Common myeloid progenitor, CD34-positive (primary cell): ENCODE data around the gene COL19A1.

Source experiments
- CTCF ChIA-PET: fragments of 350-600 bp; sonication (Branson Sonifier 250); formaldehyde crosslinking; loops from one replicate; lab custom pipeline; 2021; ENCODE audit warnings: antibody characterized with exemption; lab: Charles Lee
- POLR2A ChIA-PET: fragments of 350-600 bp; sonication (Branson Sonifier 250); formaldehyde crosslinking; loops from one replicate; lab custom pipeline; 2021; ENCODE audit warnings: antibody characterized with exemption; lab: Charles Lee
- DNase-seq, 3 donors: peaks; one replicate each; pipeline versions ENCODE4 v3.0.0 to v3.0.0-alpha.2; 2013
- H3K27ac ChIP-seq, 2 experiments: 1 replicate in 1 of 2; 2 replicates in 1 of 2; pipeline ENCODE4 v1.7.0; 2013; ENCODE audit warnings: inconsistent platforms in 2 of 2, low read length in 2 of 2, mild to moderate bottlenecking in 2 of 2, low read depth in 1 of 2, moderate library complexity in 1 of 2; ENCODE audit not compliant: severe bottlenecking in 2 of 2, insufficient read depth in 1 of 2, poor library complexity in 1 of 2
- H3K27me3 ChIP-seq, 5 experiments: replicated peaks in 2 of 5; 1 replicate in 3 of 5; 2 replicates in 2 of 5; pipeline versions ENCODE4 v1.6.1 to v1.7.0; 2013; ENCODE audit warnings: low read length in 4 of 5, mild to moderate bottlenecking in 2 of 5, moderate library complexity in 2 of 5, inconsistent platforms in 1 of 5; ENCODE audit not compliant: insufficient read depth in 5 of 5, control insufficient read depth in 4 of 5
- H3K36me3 ChIP-seq, 4 experiments: 1 replicate in 2 of 4; 2 replicates in 2 of 4; pipeline versions ENCODE4 v1.6.1 to v1.7.0; 2013; ENCODE audit warnings: low read length in 3 of 4, control low read depth in 1 of 4, mild to moderate bottlenecking in 1 of 4; ENCODE audit not compliant: control insufficient read depth in 4 of 4, insufficient read depth in 4 of 4
- H3K4me1 ChIP-seq, 4 experiments: 1 replicate in 3 of 4; 2 replicates in 1 of 4; pipeline versions ENCODE4 v1.6.1 to v1.7.1; 2013; ENCODE audit warnings: low read length in 3 of 4, mild to moderate bottlenecking in 3 of 4, control low read depth in 1 of 4, inconsistent platforms in 1 of 4, moderate library complexity in 1 of 4; ENCODE audit not compliant: control insufficient read depth in 4 of 4, insufficient read depth in 4 of 4; ENCODE audit errors: control extremely low read depth in 1 of 4
- H3K4me3 ChIP-seq, 7 experiments: 1 replicate in 4 of 7; 2 replicates in 3 of 7; pipeline versions ENCODE4 v1.5.1 to v1.7.0; 2013; ENCODE audit warnings: mild to moderate bottlenecking in 7 of 7, low read length in 6 of 7, moderate library complexity in 6 of 7, inconsistent platforms in 2 of 7, low read depth in 2 of 7, control low read depth in 1 of 7; ENCODE audit not compliant: insufficient read depth in 4 of 7, control insufficient read depth in 1 of 7; ENCODE audit errors: extremely low read depth in 1 of 7
- H3K9me3 ChIP-seq, 5 experiments: 1 replicate in 4 of 5; 2 replicates in 1 of 5; pipeline versions ENCODE4 v1.6.1 to v1.7.1; 2013; ENCODE audit warnings: low read length in 4 of 5, mild to moderate bottlenecking in 2 of 5, inconsistent platforms in 1 of 5, low read depth in 1 of 5, moderate library complexity in 1 of 5; ENCODE audit not compliant: control insufficient read depth in 4 of 5, insufficient read depth in 2 of 5; ENCODE audit errors: control extremely low read depth in 1 of 5
- WGBS: methylation state at CpG from one replicate; pipeline ENCODE4 v1.1.5; 2013; ENCODE audit not compliant: insufficient coverage; 5-methylcytosine and 5-hydroxymethylcytosine counted together

COL19A1 gene

DNA sequence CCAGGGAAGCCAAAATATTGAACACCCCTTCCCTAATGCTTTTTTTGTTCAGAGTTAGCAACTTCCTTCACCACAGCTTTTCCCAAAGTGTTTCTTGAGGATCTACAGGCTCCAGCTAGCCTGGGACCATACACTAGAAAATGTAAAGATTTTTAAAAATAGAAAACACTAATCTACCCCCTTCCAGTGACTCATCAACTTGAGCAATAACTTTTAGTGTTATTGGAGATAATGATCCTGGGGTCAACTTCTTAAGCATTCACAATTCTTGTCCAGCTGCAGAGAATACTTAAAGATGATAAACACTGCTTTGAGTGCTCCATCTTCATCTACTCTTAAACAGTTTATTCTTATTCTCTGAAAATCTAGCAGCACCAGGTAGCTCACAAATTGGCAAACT lies 304.9 kb downstream of the COL19A1 start:
- peaks cover 0 to 2% (median 0%) of the 10 kb centered on the region in 4 experiments for H3K4me1 ChIP-seq
- H3K9me3 ChIP-seq = no peaks in the 10 kb centered on the region
- ChIA-PET POLR2A (no interaction called here), CTCF (no interaction called here)
- DNase-seq = no peak
- peaks cover 1 to 17% (median 7%) of the 10 kb centered on the region in 5 experiments for H3K27me3 ChIP-seq
- no peak overlapping the region for H3K27ac ChIP-seq
- no peaks in the 10 kb centered on the region for H3K36me3 ChIP-seq
- no peak overlapping the region for H3K4me3 ChIP-seq

DNA sequence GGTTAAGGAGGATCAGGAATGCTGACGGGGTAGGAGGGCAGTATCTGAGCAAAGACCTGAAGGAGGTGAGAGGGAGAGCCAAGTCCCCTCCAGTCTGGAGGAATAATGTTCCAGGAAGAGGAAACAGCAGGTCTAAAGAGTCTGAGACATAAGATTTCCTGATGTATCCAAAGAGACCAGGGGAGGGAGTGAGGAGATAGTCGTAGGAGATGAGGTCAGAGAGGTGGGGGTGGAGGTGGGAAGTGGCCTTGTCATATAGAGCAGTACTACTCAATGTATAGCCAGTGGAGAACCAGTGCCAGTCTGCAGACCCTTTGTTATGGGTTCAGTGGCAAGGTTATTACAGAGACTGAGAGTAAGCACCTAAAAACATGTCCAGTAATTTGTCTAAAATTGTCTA lies 305.9 kb downstream of the COL19A1 start:
- no peak overlapping the region for H3K4me3 ChIP-seq
- H3K27me3 ChIP-seq = peaks cover 0 to 10% (median 1%) of the 10 kb centered on the region in 5 experiments
- no peaks in the 10 kb centered on the region for H3K9me3 ChIP-seq
- no peak overlapping the region for H3K27ac ChIP-seq
- H3K36me3 ChIP-seq = no peaks in the 10 kb centered on the region
- DNase-seq = no peak
- ChIA-PET CTCF (no interaction called here), POLR2A (no interaction called here)
- H3K4me1 ChIP-seq = no peaks in the 10 kb centered on the region
- WGBS = 54% methylated on average over 2 of the region's 2 CpGs

DNA sequence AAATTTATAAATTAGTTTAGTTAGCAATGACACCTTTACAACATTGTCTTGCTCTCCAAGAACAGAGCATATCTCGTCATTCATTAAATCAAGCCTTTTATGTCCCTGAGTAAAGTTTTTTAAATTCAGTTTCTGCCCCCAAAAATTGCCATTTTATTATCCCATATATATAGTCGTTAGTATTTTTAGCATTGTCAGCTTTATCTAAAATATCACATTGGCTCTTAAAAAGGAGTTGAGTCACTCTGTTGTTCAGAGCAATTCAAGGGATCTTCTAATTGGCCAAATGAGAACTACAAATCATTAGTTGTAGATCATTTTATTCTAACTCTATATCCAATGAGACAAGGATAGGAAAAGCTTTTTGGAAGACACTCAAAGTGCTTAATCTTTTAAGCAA lies 309.4 kb downstream of the COL19A1 start:
- Histone ChIP-seq H3K36me3 (no peaks in the 10 kb centered on the region), H3K27ac (no peak overlapping the region), H3K4me1 (no peaks in the 10 kb centered on the region), H3K4me3 (no peak overlapping the region), H3K27me3 (peaks cover 0 to 2% (median 0%) of the 10 kb centered on the region in 5 experiments), H3K9me3 (peaks cover 0 to 2% (median 0%) of the 10 kb centered on the region in 5 experiments)
- DNase-seq = no peak
- WGBS = 100% methylated on average over 1 of the region's 2 CpGs
- ChIA-PET CTCF (no interaction called here), POLR2A (no interaction called here)

DNA sequence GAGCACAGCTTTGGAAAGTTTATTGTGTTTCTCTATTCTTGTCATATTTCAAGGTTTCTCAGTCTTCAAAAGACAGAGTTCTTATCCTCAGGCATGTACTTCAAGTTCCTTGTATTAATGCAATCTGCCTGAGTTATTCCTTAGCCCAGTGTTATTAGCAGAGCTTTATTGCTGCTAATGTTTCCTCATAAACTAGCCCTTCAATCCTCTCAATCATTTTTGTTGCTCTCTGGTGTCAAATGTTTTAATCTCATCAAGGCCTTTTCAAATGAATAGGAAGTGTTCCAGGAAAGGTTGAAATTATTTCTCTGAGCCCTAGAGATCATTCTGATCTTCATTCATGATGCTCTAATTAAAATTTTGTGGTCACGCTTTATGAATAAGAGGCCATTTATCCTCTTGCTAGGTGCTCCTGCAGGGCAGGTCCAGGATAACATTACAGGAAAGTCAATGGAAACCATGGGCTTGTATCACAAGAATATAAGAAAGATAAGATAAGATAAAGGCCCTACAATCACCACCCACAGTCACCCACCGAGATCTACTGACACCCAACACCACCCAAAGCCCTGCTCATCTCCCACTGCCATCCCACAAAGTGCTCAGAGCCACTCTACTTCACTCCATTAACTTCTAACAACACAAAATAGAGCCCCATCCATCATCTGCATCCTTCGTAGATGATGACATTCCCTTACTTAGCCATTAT lies 310.6 kb downstream of the COL19A1 start:
- Histone ChIP-seq H3K36me3 (no peaks in the 10 kb centered on the region), H3K4me3 (no peak overlapping the region), H3K4me1 (no peaks in the 10 kb centered on the region), H3K27me3 (peaks cover 0 to 2% (median 0%) of the 10 kb centered on the region in 5 experiments), H3K27ac (no peak overlapping the region), H3K9me3 (peaks cover 0 to 2% (median 0%) of the 10 kb centered on the region in 5 experiments)
- POLR2A ChIA-PET = interaction anchor here (0.6 kb wide), 1 partner anchor 26 kb away, joined by 3 read pairs; no protein-coding TSS in a partner anchor
- 91% methylated on average over 3 of the region's 3 CpGs for WGBS
- no peak for DNase-seq
- CTCF ChIA-PET = no interaction called here

DNA sequence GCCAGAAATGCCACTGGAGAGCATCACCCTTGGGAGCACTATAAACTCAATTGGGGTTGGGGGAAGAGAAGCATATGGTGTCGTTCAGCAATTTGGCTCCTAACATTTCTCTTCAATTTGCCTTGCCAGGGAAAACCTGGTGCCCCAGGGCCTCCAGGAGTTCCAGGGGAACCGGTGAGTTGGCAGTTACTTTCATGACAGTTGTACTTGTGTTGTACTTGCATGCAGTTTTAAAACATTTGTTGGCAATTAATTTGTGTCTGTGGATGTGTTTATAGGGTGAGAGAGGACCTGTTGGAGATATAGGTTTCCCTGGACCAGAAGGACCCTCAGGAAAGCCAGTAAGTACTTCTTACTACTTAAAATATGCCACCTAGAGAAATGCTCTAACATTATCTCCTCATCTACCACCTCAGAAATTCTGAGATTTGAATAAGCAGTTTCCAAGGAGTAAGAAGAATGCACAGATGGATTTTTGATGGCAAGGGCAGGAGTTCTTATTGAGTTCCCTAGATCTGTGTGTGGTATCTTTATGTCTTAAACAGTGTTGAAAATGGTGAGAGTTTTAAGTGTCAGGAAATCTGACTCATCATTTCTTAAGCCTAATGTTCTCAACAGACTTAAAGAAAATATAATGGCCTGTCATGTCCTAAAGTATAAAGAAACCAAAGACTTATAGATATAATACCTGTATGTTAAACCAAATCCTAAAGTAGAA lies 314.0 kb downstream of the COL19A1 start:
- CTCF ChIA-PET = no interaction called here
- H3K27ac ChIP-seq = no peak overlapping the region
- no peak overlapping the region for H3K4me3 ChIP-seq
- POLR2A ChIA-PET = no interaction called here
- DNase-seq = no peak
- no peaks in the 10 kb centered on the region for H3K4me1 ChIP-seq
- peaks cover 0 to 2% (median 0%) of the 10 kb centered on the region in 5 experiments for H3K9me3 ChIP-seq
- no peaks in the 10 kb centered on the region for H3K36me3 ChIP-seq
- 100% methylated on average over 2 of the region's 2 CpGs for WGBS
- peaks cover 0 to 1% (median 0%) of the 10 kb centered on the region in 5 experiments for H3K27me3 ChIP-seq

DNA sequence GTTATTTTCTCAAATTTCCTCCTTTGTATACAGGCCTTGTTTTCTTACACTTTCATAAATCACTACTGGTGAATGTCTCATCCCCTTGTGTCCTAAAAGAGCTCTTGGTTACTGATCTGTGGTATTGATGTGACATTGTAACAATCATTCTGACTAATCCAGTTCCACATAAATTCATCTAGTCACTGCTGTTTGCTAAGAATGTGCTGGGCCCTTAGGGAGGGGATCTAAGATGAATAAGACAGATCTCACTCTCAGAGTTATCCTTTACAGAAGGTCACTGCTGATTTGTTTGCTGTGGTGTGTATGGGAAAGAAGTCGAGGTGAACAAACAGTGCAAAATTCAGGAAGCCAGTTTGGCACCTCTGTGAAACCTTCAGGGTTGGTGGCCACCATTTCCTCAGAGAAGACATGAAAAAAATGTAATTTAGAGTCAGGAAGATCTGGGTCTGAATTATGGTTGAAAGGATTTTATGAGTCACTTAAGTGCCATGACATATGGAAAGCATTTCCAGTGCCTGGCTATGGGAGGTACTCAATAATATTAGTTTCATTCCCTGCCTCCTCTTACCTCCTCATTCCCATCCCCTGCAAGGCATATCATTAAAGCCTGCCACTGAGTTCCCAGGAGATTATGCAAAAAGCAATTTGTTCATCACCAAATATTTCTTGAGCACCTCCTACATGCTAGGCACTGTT lies 314.7 kb downstream of the COL19A1 start:
- CTCF ChIA-PET = no interaction called here
- WGBS = 69% methylated on average over 1 of the region's 1 CpG
- no peak overlapping the region for H3K27ac ChIP-seq
- POLR2A ChIA-PET = no interaction called here
- H3K27me3 ChIP-seq = peaks cover 0 to 1% (median 0%) of the 10 kb centered on the region in 5 experiments
- H3K9me3 ChIP-seq = peaks cover 0 to 2% (median 0%) of the 10 kb centered on the region in 5 experiments
- H3K36me3 ChIP-seq = no peaks in the 10 kb centered on the region
- H3K4me3 ChIP-seq = no peak overlapping the region
- no peak for DNase-seq
- H3K4me1 ChIP-seq = no peaks in the 10 kb centered on the region

DNA sequence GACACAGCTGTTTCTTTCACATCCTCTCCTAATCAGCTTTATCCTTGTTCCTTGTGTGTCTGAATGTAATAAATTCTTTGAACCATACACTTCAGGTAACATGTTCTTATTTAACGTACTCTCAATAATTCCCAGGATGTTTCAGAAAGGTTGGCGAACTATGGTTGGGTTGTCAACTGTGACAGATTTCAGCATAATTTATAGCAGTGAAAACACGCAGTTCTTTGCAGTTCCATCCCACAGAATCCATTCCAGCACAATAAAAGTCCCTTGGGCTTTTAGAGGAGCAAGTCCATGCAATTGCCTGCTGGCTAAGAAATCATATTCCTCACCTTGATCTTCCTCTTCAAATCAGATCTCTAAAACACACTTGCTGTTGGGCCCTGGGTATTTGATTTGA lies 317.2 kb downstream of the COL19A1 start:
- peaks cover 0 to 4% (median 0%) of the 10 kb centered on the region in 5 experiments for H3K27me3 ChIP-seq
- peaks cover 0 to 2% (median 0%) of the 10 kb centered on the region in 5 experiments for H3K9me3 ChIP-seq
- DNase-seq = no peak
- H3K4me3 ChIP-seq = no peak overlapping the region
- H3K27ac ChIP-seq = no peak overlapping the region
- H3K4me1 ChIP-seq = no peaks in the 10 kb centered on the region
- no peaks in the 10 kb centered on the region for H3K36me3 ChIP-seq
- ChIA-PET CTCF (no interaction called here), POLR2A (no interaction called here)
- WGBS = 80% methylated on average over 3 of the region's 3 CpGs
